ENCODE measurements around the gene ALAS2. TPM values are rescaled to one million over a fixed set of nuclear protein-coding genes. Genes with fewer than 3 reads are reported as not detected.
"Not testable (repeated sequence)": the region's sequence is repeated elsewhere in the genome, so short reads cannot be mapped to it uniquely, and the experiment has no call there.

ALAS2 gene
- not detected in 2 replicates for total RNA-seq

- intact Hi-C loops (cut with micrococcal nuclease) = no loop called here
Measured at GRCh38 chrX:55030271-55031205, at the start of gene ALAS2. TSS of gene ALAS2 (minus strand) at chrX:55030977. CDS start at chrX:55026000, 4,977 bp downstream.

GRCh38 chrX:55074851-55075467 is 44.2 kb upstream of the ALAS2 start, which contains the start of gene PAGE2B:
TSS of gene PAGE2B (plus strand) at chrX:55075030. CDS start at chrX:55076042, 1,012 bp downstream.
- intact Hi-C loops (cut with micrococcal nuclease) = no loop called here

- intact Hi-C loops (cut with micrococcal nuclease) = no loop called here
Measured at GRCh38 chrX:55072286-55072685, 41.5 kb upstream of the ALAS2 start.

- intact Hi-C loops (cut with micrococcal nuclease) = not testable (repeated sequence)
Measured at GRCh38 chrX:55067180-55067579, 36.4 kb upstream of the ALAS2 start.

GRCh38 chrX:55057675-55058249 is 27.0 kb upstream of the ALAS2 start:
- intact Hi-C loops (cut with micrococcal nuclease) = loop anchor here (1.0 to 5.0 kb wide), 3 partner anchors 55 to 166 kb away; partner anchors contain the start of gene APEX2

GRCh38 chrX:55056820-55057674 is 26.3 kb upstream of the ALAS2 start:
- intact Hi-C loops (cut with micrococcal nuclease) = loop anchor here (1.0 to 5.0 kb wide), 3 partner anchors 55 to 166 kb away; partner anchors contain the start of gene APEX2

- intact Hi-C loops (cut with micrococcal nuclease) = not testable (repeated sequence)
Measured at GRCh38 chrX:55050599-55050998, 19.8 kb upstream of the ALAS2 start.

- intact Hi-C loops (cut with micrococcal nuclease) = no loop called here
Measured at GRCh38 chrX:55041514-55041913, 10.7 kb upstream of the ALAS2 start.

GRCh38 chrX:55039471-55039870 is 8.7 kb upstream of the ALAS2 start:
- intact Hi-C loops (cut with micrococcal nuclease) = no loop called here

- intact Hi-C loops (cut with micrococcal nuclease) = no loop called here
Measured at GRCh38 chrX:55033429-55033828, 2.7 kb upstream of the ALAS2 start.

- intact Hi-C loops (cut with micrococcal nuclease) = no loop called here
Measured at GRCh38 chrX:55029291-55029690, 1.5 kb downstream of the ALAS2 start.

GRCh38 chrX:55028611-55029010 is 2.2 kb downstream of the ALAS2 start:
- intact Hi-C loops (cut with micrococcal nuclease) = no loop called here

- intact Hi-C loops (cut with micrococcal nuclease) = no loop called here
Measured at GRCh38 chrX:55028040-55028439, 2.7 kb downstream of the ALAS2 start.

- intact Hi-C loops (cut with micrococcal nuclease) = no loop called here
Measured at GRCh38 chrX:55026840-55027239, 3.9 kb downstream of the ALAS2 start.

GRCh38 chrX:55026143-55026542 is 4.6 kb downstream of the ALAS2 start:
- intact Hi-C loops (cut with micrococcal nuclease) = no loop called here

- intact Hi-C loops (cut with micrococcal nuclease) = no loop called here
Measured at GRCh38 chrX:55014897-55015299, 15.9 kb downstream of the ALAS2 start.

- intact Hi-C loops (cut with micrococcal nuclease) = no loop called here
Measured at GRCh38 chrX:55011294-55011693, 19.5 kb downstream of the ALAS2 start.

- intact Hi-C loops (cut with micrococcal nuclease) = no loop called here
Measured at GRCh38 chrX:55008571-55009358, 22.0 kb downstream of the ALAS2 start.

- intact Hi-C loops (cut with micrococcal nuclease) = no loop called here
Measured at GRCh38 chrX:55007656-55008055, 23.1 kb downstream of the ALAS2 start.

All from T-helper 2 cell treated with Interferon-gamma antibody and Interleukin-4, amounts not matched to agents 100 ng/mL and 5 ng/mL, for 36 hours (primary cell).